Jurkat, Clone E6-1 (cell line): ENCODE data around the gene TMEM117. TPM values are rescaled to one million over a fixed set of nuclear protein-coding genes. Genes with fewer than 3 reads are reported as not detected.
A peak's percentile ranks its signal among the peaks of the same experiment; 100 is the strongest.

Experiments used
- DNase-seq: peaks from one replicate; pipeline ENCODE4 v3.0.0-alpha.2; 2011; ENCODE audit warnings: low read depth, low spot score
- H3K4me3 ChIP-seq: 2 replicates; pipeline ENCODE4 v1.5.1; 2011; ENCODE audit warnings: mild to moderate bottlenecking, low read length, control low read depth, moderate library complexity
- polyA plus RNA-seq: library from polyadenylated mRNA; unstranded; fragments of >200 nt; gene quantifications from one replicate; pipeline ENCODE4 v1.2.1, GENCODE V29; 2012; ENCODE audit warnings: missing spikeins; ENCODE audit not compliant: insufficient read length, insufficient read depth

TMEM117 gene
- 1.8 TPM for polyA plus RNA-seq

- H3K4me3 ChIP-seq, result no peak within 1 kb of the TSS; the same call in 1 of the 2 replicates
- no peak for DNase-seq
Observed at GRCh38 chr12:43835656-43836474, at the start of gene TMEM117. TSS of gene TMEM117 (plus strand) at chr12:43836081.

DNA sequence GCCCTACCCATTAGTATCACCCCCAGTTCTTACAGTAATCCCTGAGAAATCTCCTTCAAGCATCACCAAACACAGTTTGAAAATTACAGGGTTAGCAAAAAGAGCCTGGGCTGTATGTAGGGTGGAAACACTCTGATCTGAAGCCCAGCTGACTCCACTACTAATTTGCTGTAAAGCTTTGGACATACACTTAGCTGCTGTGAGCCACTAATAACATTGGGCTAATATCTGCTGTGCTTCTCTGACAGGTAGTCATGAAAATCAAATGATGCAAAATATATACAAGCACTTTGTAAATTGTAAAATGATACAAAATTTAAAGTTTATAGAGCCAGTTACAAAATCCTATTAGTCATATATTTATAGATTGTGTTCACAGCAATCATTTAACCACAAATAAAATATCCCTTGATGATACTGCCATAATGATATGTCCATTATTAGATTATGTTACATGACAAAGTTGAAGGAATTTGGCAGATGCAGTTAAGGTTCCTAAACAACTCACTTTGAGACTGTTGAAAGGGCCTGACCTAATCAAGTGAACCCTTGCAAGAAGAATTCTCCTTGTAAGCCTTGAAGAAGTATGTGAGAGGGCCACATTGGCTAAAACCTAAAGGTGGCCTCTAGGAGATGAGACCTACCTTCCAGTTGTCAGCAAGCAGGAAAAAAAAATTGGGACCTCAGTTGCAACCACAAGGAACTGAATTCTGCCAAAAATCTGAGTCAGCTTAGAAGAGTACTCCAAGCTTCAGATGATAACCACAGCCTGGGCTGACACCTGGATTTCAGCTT, 48.8 kb upstream of the TMEM117 start:
- DNase-seq, result no peak
- no peak overlapping the region for H3K4me3 ChIP-seq

GRCh38 chr12:43789941-43790340, 45.9 kb upstream of the TMEM117 start:
- DNase-seq, result no peak
- no peak overlapping the region for H3K4me3 ChIP-seq

GRCh38 chr12:43795716-43796280, 40.1 kb upstream of the TMEM117 start:
- no peak overlapping the region for H3K4me3 ChIP-seq
- DNase-seq, result no peak

DNA sequence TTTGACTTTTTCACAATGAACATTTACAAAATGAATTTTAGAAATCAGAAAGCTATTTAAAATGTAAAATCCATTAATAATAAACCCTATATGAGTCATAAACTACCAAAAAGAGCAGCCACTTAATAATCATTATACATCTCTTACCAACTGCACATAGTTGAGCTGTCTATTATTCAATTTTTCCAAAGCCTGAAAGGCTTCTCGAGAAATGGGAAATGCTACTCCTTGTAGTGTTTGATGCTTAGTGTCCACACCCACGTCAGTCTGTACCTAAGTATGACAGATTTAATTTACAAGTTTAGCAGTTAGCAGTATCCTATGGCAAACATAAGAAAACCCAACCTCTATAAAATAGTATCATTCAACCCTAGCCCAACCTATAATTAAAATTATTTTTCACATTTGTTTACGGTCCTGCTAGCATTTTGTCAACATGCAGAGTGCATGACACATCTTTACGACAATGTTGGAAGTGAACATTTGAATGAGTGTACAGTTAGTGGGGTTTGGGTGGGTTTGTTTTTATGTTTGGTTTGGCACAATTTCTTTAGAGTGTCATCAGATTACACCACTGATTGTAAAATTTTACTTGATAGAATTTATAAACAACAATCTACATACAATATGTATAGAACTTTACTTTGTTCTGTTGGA, 38.2 kb upstream of the TMEM117 start:
- no peak overlapping the region for H3K4me3 ChIP-seq
- DNase-seq, result no peak

DNA sequence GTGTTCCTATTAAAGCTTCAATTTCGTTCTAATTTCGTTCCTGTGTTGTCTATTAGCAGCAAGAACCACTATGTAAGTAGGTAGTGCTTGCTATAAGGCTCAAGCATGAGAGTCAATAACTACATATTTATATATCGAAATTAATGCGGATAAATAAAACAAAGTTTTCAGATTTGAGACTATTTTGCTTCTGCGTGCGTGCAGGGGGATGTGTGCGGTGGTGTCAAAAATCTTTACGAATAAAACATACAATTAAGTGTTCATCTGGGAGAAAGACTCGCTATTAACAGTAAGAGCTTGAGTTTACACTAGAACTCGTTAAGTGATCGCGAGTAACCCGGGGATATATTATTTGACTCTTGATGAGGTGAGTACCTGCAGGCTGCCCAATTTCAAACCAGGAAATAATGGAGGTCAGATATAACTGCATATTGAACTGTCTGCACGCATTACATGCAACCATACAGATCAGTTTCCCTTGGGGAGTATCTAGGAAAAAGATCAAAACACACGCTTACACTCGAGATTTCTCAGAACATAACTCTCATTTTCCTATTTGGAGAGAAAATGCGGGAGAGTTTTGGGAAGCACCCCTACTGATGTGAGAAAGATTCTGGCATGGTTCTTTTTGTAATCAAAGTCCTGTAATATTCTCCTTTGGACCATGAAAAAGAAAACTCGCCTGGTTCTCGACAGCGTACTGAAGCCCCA, 30.6 kb upstream of the TMEM117 start:
- DNase-seq, result no peak
- H3K4me3 ChIP-seq, result peak overlapping the region; percentile 64

GRCh38 chr12:43805860-43806736, 29.8 kb upstream of the TMEM117 start, which contains the start of gene TWF1:
TSS of gene TWF1 (minus strand) at chr12:43806317. CDS start at chr12:43806245, 72 bp downstream.
- DNase-seq, result peak; percentile 39
- peak within 1 kb of the TSS; percentile 64 for H3K4me3 ChIP-seq

DNA sequence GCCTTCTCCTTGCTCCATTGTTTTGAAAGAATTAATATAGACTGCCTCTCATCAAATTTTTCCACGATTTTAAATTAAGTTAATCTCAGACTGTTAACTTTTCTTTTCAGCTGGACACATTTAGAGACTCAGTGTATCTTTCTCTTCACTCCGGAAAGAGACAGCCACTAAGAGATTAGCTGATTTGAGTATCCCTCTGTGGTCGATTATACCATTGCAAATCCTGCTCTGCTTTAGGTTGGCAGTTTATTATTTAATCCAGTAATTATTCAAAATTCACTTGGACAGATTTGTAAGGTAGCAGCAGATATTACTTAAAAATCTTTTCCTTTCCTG, 29.2 kb upstream of the TMEM117 start:
- peak overlapping the region; percentile 64 for H3K4me3 ChIP-seq
- DNase-seq, result no peak

GRCh38 chr12:43807386-43807785, 28.5 kb upstream of the TMEM117 start:
- H3K4me3 ChIP-seq, result no peak overlapping the region
- no peak for DNase-seq

GRCh38 chr12:43812057-43812456, 23.8 kb upstream of the TMEM117 start:
- DNase-seq, result no peak
- no peak overlapping the region for H3K4me3 ChIP-seq

DNA sequence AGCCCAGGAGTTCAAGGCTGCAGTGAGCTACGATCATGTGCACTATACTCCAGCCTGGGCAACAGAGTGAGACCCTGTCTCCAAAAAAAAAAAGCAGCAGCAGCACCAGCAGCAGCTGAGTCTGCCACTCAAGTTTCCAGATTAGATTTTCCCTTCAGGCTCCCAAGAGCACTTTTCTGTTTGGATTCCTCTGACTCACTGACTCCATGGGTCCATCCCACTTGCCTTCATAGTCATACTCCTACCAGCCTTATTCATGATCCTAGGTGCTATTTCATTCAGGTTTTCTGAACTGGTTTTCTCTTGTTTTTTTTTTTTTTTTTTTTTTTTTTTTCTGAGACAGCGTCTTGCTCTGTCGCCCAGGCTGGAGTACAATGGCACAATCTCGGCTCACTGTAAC, 23.0 kb upstream of the TMEM117 start:
- no peak for DNase-seq
- H3K4me3 ChIP-seq, result no peak overlapping the region

GRCh38 chr12:43815416-43815815, 20.5 kb upstream of the TMEM117 start:
- no peak for DNase-seq
- H3K4me3 ChIP-seq, result no peak overlapping the region

DNA sequence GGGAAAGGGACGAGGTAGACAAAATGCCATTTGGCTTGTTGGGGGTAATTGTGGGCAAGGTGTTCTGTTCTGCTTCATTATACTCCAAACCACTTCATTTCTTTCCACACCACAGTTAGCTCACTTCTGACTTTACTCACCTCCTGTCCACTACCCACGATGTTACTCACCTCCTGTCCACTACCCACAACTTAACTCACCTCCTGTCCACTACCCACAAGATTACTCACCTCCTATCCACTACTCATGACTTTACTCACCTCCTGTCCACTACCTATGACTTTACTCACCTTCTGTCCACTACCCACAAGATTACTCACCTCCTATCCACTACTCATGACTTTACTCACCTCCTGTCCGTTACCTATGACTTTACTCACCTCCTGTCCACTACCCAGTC, 19.7 kb upstream of the TMEM117 start:
- no peak for DNase-seq

GRCh38 chr12:43824207-43824775, 11.6 kb upstream of the TMEM117 start:
- no peak for DNase-seq
- no peak overlapping the region for H3K4me3 ChIP-seq

More for the DNA sequence above, 19.7 kb upstream of the TMEM117 start:
- H3K4me3 ChIP-seq, result no peak overlapping the region

DNA sequence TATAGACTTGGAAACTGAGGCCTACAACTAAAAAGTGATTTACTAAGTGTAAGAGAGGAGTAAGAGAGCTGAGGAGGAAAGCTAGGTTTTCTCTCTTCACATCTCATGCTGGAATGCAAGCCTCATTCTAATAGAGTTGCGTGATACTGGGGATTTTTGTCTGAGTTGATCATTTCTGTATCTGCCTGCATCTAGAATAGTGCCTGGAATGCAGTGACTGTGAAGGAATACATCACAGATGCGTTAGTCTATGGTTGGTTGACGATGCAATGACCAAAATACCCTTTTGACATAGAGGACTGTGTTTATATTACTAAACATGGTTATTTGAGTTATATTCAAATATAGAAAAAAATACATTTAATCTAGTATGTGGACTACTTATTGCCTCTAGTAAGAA, 9.2 kb upstream of the TMEM117 start:
- no peak for DNase-seq
- no peak overlapping the region for H3K4me3 ChIP-seq

- no peak overlapping the region for H3K4me3 ChIP-seq
- no peak for DNase-seq
Observed at GRCh38 chr12:43827093-43827492, 8.8 kb upstream of the TMEM117 start.

GRCh38 chr12:43832463-43833168, 3.3 kb upstream of the TMEM117 start:
- peak; percentile 9 for DNase-seq
- H3K4me3 ChIP-seq, result no peak overlapping the region
